Activated CD4-positive, alpha-beta T cell treated with anti-CD3 and anti-CD28 coated beads for 4 hours (primary cell): Measurements from ENCODE around the gene S100PBP.

Source experiments
- DNase-seq, 2 donors: peaks; one replicate each; pipeline ENCODE4 v3.0.0-alpha.2; 2020

Gene S100PBP

GRCh38 chr1:32871364-32872191 is 54.1 kb downstream of the S100PBP start:
- DNase-seq: no peak

GRCh38 chr1:32872192-32872460 is 54.7 kb downstream of the S100PBP start:
- no peak for DNase-seq

- DNase-seq: no peak
These were observed 56.0 kb downstream of the S100PBP start for GRCh38 chr1:32873484-32873883.

- no peak for DNase-seq
These were observed 57.7 kb downstream of the S100PBP start for GRCh38 chr1:32874860-32875752.

- peak; percentile 46 to 56 for DNase-seq
These were observed 59.1 kb downstream of the S100PBP start for GRCh38 chr1:32876341-32877210.

GRCh38 chr1:32877211-32878110 is 60.0 kb downstream of the S100PBP start:
- no peak for DNase-seq

- no peak for DNase-seq
These were observed 60.7 kb downstream of the S100PBP start for GRCh38 chr1:32878183-32878582.

- no peak for DNase-seq
These were observed 61.2 kb downstream of the S100PBP start for GRCh38 chr1:32878637-32879041.

GRCh38 chr1:32881291-32881690 is 63.8 kb downstream of the S100PBP start:
- no peak for DNase-seq

GRCh38 chr1:32881871-32882850 is 64.7 kb downstream of the S100PBP start:
- no peak for DNase-seq

GRCh38 chr1:32883338-32884031 is 66.0 kb downstream of the S100PBP start:
- no peak for DNase-seq

- no peak for DNase-seq
These were observed 66.5 kb downstream of the S100PBP start for GRCh38 chr1:32884032-32884372.

GRCh38 chr1:32884726-32885125 is 67.3 kb downstream of the S100PBP start:
- no peak for DNase-seq

- no peak for DNase-seq
These were observed 68.2 kb downstream of the S100PBP start for GRCh38 chr1:32885676-32886003.

GRCh38 chr1:32886004-32886827 is 68.8 kb downstream of the S100PBP start, which contains the start of gene HPCA:
HPCA (plus strand) TSS chr1:32886491; CDS start chr1:32888899, 2,408 bp downstream.
- DNase-seq: no peak

- no peak for DNase-seq
These were observed 69.5 kb downstream of the S100PBP start for GRCh38 chr1:32886828-32887414.

GRCh38 chr1:32887623-32888022 is 70.2 kb downstream of the S100PBP start:
- no peak for DNase-seq

- no peak for DNase-seq
These were observed 70.7 kb downstream of the S100PBP start for GRCh38 chr1:32888134-32888533.
